SK-N-SH treated with all-trans-retinoic acid at 6 μM for 48 hours (cell line): Measurements from ENCODE around the gene LRP5.

Source experiments
- ARNTL ChIP-seq: fragments of 450-650 bp; formaldehyde crosslinking; IDR thresholded peaks from 2 replicates; pipeline ENCODE4 v1.5.0; 2020; ENCODE audit warnings: low read depth, mild to moderate bottlenecking, moderate library complexity, borderline replicate concordance
- BACH2 ChIP-seq: fragments of 250-450 bp; sonication (Bioruptor Pico); IDR thresholded peaks from 2 replicates; pipeline ENCODE4 v1.9.0; 2021; ENCODE audit warnings: mild to moderate bottlenecking, borderline replicate concordance
- CREB5 ChIP-seq: fragments of 250-450 bp; sonication (Bioruptor Pico); IDR thresholded peaks from 2 replicates; pipeline ENCODE4 v1.5.1; 2020; ENCODE audit warnings: low read depth, mild to moderate bottlenecking, moderate library complexity
- CSDC2 ChIP-seq: fragments of 250-450 bp; sonication (Bioruptor Pico); IDR thresholded peaks from 2 replicates; pipeline ENCODE4 v1.5.0; 2020; ENCODE audit warnings: mild to moderate bottlenecking, moderate library complexity
- CSRNP3 ChIP-seq: fragments of 250-450 bp; sonication (Bioruptor Pico); IDR thresholded peaks from 2 replicates; pipeline ENCODE4 v1.5.1; 2021; ENCODE audit warnings: mild to moderate bottlenecking, moderate library complexity
- TOX ChIP-seq: fragments of 250-450 bp; sonication (Bioruptor Pico); IDR thresholded peaks from 2 replicates; pipeline ENCODE4 v1.8.0; 2021; ENCODE audit warnings: mild to moderate bottlenecking, moderate library complexity, borderline replicate concordance
- TSHZ2 ChIP-seq: fragments of 250-450 bp; sonication (Bioruptor Pico); IDR thresholded peaks from 2 replicates; pipeline ENCODE4 v1.5.0; 2020; ENCODE audit warnings: mild to moderate bottlenecking, moderate library complexity
- ZC3H10 ChIP-seq: fragments of 250-450 bp; sonication (Bioruptor Pico); IDR thresholded peaks from 2 replicates; pipeline ENCODE4 v1.5.1; 2021; ENCODE audit warnings: mild to moderate bottlenecking, moderate library complexity
- ZFP30 ChIP-seq: fragments of 450-650 bp; formaldehyde crosslinking; IDR thresholded peaks from 2 replicates; pipeline ENCODE4 v1.5.0; 2022; ENCODE audit warnings: mild to moderate bottlenecking, moderate library complexity
- ZNF8 ChIP-seq: fragments of 450-650 bp; formaldehyde crosslinking; IDR thresholded peaks from 2 replicates; pipeline ENCODE4 v1.5.0; 2020; ENCODE audit warnings: mild to moderate bottlenecking, moderate library complexity
- TF ChIP-seq, protein P1 (sequence below): fragments of 250-450 bp; sonication (Bioruptor Pico); IDR thresholded peaks from 2 replicates; pipeline ENCODE4 v1.8.0; 2020; ENCODE audit warnings: mild to moderate bottlenecking, moderate library complexity, borderline replicate concordance
- TF ChIP-seq, protein P2 (sequence below): fragments of 250-450 bp; sonication (Bioruptor Pico); IDR thresholded peaks from 2 replicates; pipeline ENCODE4 v1.8.0; 2021; ENCODE audit warnings: low read depth, mild to moderate bottlenecking, moderate library complexity, borderline replicate concordance

- TF ChIP-seq TOX (CRISPR knock-in tag) (no peak), ZC3H10 (no peak), ARNTL (CRISPR knock-in tag) (no peak), CSDC2 (CRISPR knock-in tag) (no peak), CSRNP3 (no peak), BACH2 (CRISPR knock-in tag) (no peak), ZNF8 (CRISPR knock-in tag) (no peak), ZFP30 (CRISPR knock-in tag) (no peak), TSHZ2 (CRISPR knock-in tag) (no peak), CREB5 (CRISPR knock-in tag) (no peak)
- TF ChIP-seq, protein P1, sequence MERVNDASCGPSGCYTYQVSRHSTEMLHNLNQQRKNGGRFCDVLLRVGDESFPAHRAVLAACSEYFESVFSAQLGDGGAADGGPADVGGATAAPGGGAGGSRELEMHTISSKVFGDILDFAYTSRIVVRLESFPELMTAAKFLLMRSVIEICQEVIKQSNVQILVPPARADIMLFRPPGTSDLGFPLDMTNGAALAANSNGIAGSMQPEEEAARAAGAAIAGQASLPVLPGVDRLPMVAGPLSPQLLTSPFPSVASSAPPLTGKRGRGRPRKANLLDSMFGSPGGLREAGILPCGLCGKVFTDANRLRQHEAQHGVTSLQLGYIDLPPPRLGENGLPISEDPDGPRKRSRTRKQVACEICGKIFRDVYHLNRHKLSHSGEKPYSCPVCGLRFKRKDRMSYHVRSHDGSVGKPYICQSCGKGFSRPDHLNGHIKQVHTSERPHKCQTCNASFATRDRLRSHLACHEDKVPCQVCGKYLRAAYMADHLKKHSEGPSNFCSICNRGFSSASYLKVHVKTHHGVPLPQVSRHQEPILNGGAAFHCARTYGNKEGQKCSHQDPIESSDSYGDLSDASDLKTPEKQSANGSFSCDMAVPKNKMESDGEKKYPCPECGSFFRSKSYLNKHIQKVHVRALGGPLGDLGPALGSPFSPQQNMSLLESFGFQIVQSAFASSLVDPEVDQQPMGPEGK (CRISPR knock-in tag) = no peak
- TF ChIP-seq, protein P2, sequence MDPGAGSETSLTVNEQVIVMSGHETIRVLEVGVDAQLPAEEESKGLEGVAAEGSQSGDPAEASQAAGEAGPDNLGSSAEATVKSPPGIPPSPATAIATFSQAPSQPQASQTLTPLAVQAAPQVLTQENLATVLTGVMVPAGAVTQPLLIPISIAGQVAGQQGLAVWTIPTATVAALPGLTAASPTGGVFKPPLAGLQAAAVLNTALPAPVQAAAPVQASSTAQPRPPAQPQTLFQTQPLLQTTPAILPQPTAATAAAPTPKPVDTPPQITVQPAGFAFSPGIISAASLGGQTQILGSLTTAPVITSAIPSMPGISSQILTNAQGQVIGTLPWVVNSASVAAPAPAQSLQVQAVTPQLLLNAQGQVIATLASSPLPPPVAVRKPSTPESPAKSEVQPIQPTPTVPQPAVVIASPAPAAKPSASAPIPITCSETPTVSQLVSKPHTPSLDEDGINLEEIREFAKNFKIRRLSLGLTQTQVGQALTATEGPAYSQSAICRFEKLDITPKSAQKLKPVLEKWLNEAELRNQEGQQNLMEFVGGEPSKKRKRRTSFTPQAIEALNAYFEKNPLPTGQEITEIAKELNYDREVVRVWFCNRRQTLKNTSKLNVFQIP (CRISPR knock-in tag) = no peak
These were observed 123.9 kb downstream of the LRP5 start for GRCh38 chr11:68436162-68436888.
